Prostate gland (tissue), 2 donors: ENCODE measurements around the gene KIF18B.

ENCODE experiments used
- POLR2A ChIP-seq: fragments of 450-650 bp; IDR thresholded peaks from one replicate; pipeline ENCODE4 v1.6.1; 2016; ENCODE audit warnings: antibody characterized with exemption, mild to moderate bottlenecking
- POLR2AphosphoS5 ChIP-seq: sonication (generic); formaldehyde crosslinking; IDR thresholded peaks from one replicate; pipeline ENCODE4 v1.6.1; 2017; ENCODE audit warnings: antibody characterized with exemption
- TF ChIP-seq, protein P1 (sequence below), 4 experiments: fragments of 200-600 bp in 2 of 4; fragments of 450-650 bp in 2 of 4; sonication (generic) in 2 of 4; IDR thresholded peaks; 1 replicate in 3 of 4; 2 replicates in 1 of 4; pipeline ENCODE4 v1.5.1; 2016 to 2019; ENCODE audit warnings: antibody characterized with exemption in 4 of 4, mild to moderate bottlenecking in 2 of 4, moderate library complexity in 2 of 4

DNA sequence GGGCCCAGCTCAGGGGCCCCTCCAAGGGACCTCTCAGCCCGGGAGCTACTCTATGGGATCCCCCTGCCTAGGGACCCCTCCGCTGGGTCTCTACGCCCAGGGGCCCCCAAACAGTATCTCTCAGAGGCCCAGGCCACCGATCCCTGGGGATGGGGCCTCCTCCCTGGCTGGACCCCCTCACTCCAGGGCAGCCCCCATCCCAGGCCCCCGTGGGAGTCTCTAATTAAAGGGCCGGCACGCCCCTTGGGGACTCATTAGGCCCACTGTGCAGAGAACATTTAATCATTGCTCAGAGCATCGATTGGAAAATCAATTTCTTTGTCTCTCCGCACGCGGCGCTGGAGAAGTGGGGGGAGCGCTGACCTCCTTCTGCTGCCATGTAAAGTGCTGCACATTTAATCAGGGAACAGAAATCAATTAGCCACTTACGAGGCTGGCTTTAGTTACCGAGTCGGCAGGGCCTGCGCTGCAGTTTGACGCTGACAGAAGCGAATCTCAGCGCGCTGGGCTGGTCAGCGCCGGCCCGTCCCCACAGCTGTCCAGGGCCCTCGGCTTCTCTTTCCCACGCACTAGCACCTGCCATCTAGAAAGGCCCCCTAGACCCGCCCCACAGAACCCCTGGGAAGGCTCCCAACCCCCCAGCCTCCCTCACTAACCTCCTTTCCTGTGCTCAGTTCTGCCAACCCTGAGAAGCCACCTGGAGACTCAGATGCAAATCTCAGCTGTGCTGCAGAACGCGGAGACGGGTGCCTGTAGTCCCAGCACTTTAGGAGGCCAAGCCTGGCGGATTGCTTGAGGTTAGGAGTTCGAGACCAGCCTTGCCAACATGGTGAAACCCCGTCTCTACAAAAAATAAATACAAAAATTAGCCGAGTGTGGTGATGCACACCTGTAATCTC, 40.7 kb upstream of the KIF18B start:
- TF ChIP-seq, protein P1, sequence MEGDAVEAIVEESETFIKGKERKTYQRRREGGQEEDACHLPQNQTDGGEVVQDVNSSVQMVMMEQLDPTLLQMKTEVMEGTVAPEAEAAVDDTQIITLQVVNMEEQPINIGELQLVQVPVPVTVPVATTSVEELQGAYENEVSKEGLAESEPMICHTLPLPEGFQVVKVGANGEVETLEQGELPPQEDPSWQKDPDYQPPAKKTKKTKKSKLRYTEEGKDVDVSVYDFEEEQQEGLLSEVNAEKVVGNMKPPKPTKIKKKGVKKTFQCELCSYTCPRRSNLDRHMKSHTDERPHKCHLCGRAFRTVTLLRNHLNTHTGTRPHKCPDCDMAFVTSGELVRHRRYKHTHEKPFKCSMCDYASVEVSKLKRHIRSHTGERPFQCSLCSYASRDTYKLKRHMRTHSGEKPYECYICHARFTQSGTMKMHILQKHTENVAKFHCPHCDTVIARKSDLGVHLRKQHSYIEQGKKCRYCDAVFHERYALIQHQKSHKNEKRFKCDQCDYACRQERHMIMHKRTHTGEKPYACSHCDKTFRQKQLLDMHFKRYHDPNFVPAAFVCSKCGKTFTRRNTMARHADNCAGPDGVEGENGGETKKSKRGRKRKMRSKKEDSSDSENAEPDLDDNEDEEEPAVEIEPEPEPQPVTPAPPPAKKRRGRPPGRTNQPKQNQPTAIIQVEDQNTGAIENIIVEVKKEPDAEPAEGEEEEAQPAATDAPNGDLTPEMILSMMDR (IDR thresholded peaks at IDR 0.05): no peak
- no peak for TF ChIP-seq POLR2A
- TF ChIP-seq POLR2AphosphoS5: no peak
